ENCODE results near the gene DIDO1. TPM values are rescaled to one million over a fixed set of nuclear protein-coding genes. Genes with fewer than 3 reads are reported as not detected.
A peak's percentile ranks its signal among the peaks of the same experiment; 100 is the strongest.

The DIDO1 gene
- total and polyA plus RNA-seq, 2 of the 13 experiments (the other 11 are each of a cell fraction or from before 2014, with no cell fraction given): 75.0 to 75.1 TPM

DNA sequence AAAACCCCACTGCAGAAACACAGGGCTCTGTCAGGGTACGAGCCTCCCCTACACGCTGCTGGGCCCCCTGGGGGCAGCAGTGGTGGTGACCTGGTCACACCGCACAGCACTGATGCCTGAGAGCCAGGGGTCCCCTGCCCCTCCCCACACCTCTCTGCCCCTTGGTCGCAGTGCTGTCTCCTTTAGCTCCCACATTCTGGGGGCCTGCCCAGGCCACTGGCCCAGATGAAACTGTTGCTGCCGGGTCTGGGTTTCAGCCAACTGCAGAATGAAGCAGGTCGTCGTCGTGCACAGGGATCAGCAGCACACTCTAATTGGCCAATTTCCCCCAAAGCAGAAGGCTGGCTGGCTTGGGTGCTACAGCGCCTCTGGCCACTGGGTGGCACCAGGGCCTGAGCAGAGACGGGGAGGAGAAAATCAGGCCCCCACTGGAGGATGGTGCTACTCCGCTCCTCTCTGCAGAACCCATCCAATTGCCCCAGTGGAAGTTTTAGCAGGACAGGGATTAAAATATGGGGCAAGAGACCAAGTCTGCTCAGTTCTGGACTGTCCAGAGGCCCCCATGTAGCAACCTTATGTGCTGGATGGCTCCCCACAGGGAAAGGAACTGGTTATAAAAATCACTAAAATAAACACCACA lies 26.1 kb downstream of the DIDO1 start (continued):
- TF ChIP-seq, protein P1, sequence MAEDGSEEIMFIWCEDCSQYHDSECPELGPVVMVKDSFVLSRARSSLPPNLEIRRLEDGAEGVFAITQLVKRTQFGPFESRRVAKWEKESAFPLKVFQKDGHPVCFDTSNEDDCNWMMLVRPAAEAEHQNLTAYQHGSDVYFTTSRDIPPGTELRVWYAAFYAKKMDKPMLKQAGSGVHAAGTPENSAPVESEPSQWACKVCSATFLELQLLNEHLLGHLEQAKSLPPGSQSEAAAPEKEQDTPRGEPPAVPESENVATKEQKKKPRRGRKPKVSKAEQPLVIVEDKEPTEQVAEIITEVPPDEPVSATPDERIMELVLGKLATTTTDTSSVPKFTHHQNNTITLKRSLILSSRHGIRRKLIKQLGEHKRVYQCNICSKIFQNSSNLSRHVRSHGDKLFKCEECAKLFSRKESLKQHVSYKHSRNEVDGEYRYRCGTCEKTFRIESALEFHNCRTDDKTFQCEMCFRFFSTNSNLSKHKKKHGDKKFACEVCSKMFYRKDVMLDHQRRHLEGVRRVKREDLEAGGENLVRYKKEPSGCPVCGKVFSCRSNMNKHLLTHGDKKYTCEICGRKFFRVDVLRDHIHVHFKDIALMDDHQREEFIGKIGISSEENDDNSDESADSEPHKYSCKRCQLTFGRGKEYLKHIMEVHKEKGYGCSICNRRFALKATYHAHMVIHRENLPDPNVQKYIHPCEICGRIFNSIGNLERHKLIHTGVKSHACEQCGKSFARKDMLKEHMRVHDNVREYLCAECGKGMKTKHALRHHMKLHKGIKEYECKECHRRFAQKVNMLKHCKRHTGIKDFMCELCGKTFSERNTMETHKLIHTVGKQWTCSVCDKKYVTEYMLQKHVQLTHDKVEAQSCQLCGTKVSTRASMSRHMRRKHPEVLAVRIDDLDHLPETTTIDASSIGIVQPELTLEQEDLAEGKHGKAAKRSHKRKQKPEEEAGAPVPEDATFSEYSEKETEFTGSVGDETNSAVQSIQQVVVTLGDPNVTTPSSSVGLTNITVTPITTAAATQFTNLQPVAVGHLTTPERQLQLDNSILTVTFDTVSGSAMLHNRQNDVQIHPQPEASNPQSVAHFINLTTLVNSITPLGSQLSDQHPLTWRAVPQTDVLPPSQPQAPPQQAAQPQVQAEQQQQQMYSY (CRISPR knock-in tag; IDR thresholded peaks at IDR 0.05): peak; percentile 49; the same call in 1 of the 2 replicates
- TF ChIP-seq ZNF737 (CRISPR knock-in tag; IDR thresholded peaks at IDR 0.05; ENCODE audit: borderline replicate concordance) (no peak; the same call in 1 of the 2 replicates), ZNF562 (CRISPR knock-in tag; IDR thresholded peaks at IDR 0.05; ENCODE audit: borderline replicate concordance) (no peak), HNRNPL (IDR thresholded peaks at IDR 0.05; ENCODE audit: low read depth, low read length) (no peak), FIP1L1 (IDR thresholded peaks at IDR 0.05; ENCODE audit: borderline replicate concordance, insufficient read depth, low read depth, low read length) (peak; percentile 97; the same call in 1 of the 2 replicates), ZFAT (CRISPR knock-in tag; conservative IDR thresholded peaks at IDR 0.05) (no peak; the same call in 1 of the 2 replicates), KDM3A (CRISPR knock-in tag; IDR thresholded peaks at IDR 0.05; ENCODE audit: low read depth) (peak; percentile 85; the same call in 1 of the 2 replicates), RBM39 (IDR thresholded peaks at IDR 0.05; ENCODE audit: low read depth, low read length, poor library complexity, severe bottlenecking) (peak; percentile 99), TEAD3 (CRISPR knock-in tag; optimal IDR thresholded peaks at IDR 0.05; ENCODE audit: borderline replicate concordance) (peak; percentile 44), CHCHD3 (CRISPR knock-in tag; IDR thresholded peaks at IDR 0.05) (peak; percentile 61), CREB1 (IDR thresholded peaks at IDR 0.05) (no peak), CREB1 (CRISPR knock-in tag; IDR thresholded peaks at IDR 0.05) (no peak), ZSCAN9 (CRISPR knock-in tag; IDR thresholded peaks at IDR 0.05; ENCODE audit: borderline replicate concordance) (no peak; the same call in 1 of the 2 replicates)
- TF ChIP-seq, protein P2, sequence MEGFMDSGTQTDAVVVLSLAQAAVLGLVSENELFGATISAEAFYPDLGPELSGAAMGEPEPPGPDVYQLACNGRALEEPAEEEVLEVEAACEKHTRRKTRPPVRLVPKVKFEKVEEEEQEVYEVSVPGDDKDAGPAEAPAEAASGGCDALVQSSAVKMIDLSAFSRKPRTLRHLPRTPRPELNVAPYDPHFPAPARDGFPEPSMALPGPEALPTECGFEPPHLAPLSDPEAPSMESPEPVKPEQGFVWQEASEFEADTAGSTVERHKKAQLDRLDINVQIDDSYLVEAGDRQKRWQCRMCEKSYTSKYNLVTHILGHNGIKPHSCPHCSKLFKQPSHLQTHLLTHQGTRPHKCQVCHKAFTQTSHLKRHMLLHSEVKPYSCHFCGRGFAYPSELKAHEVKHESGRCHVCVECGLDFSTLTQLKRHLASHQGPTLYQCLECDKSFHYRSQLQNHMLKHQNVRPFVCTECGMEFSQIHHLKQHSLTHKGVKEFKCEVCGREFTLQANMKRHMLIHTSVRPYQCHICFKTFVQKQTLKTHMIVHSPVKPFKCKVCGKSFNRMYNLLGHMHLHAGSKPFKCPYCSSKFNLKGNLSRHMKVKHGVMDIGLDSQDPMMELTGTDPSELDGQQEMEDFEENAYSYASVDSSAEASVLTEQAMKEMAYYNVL (CRISPR knock-in tag; IDR thresholded peaks at IDR 0.05; ENCODE audit: borderline replicate concordance): peak; percentile 42; the same call in 1 of the 2 replicates
- TF ChIP-seq, protein P3, sequence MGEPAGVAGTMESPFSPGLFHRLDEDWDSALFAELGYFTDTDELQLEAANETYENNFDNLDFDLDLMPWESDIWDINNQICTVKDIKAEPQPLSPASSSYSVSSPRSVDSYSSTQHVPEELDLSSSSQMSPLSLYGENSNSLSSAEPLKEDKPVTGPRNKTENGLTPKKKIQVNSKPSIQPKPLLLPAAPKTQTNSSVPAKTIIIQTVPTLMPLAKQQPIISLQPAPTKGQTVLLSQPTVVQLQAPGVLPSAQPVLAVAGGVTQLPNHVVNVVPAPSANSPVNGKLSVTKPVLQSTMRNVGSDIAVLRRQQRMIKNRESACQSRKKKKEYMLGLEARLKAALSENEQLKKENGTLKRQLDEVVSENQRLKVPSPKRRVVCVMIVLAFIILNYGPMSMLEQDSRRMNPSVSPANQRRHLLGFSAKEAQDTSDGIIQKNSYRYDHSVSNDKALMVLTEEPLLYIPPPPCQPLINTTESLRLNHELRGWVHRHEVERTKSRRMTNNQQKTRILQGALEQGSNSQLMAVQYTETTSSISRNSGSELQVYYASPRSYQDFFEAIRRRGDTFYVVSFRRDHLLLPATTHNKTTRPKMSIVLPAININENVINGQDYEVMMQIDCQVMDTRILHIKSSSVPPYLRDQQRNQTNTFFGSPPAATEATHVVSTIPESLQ (CRISPR knock-in tag; conservative IDR thresholded peaks at IDR 0.05): peak; percentile 29; the same call in 1 of the 2 replicates
- TF ChIP-seq, protein P4, sequence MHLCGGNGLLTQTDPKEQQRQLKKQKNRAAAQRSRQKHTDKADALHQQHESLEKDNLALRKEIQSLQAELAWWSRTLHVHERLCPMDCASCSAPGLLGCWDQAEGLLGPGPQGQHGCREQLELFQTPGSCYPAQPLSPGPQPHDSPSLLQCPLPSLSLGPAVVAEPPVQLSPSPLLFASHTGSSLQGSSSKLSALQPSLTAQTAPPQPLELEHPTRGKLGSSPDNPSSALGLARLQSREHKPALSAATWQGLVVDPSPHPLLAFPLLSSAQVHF (CRISPR knock-in tag; IDR thresholded peaks at IDR 0.05): peak; percentile 85
- TF ChIP-seq, protein P5, sequence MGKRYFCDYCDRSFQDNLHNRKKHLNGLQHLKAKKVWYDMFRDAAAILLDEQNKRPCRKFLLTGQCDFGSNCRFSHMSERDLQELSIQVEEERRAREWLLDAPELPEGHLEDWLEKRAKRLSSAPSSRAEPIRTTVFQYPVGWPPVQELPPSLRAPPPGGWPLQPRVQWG (CRISPR knock-in tag; IDR thresholded peaks at IDR 0.05; ENCODE audit: borderline replicate concordance, low read depth): no peak
- TF ChIP-seq, protein P6, sequence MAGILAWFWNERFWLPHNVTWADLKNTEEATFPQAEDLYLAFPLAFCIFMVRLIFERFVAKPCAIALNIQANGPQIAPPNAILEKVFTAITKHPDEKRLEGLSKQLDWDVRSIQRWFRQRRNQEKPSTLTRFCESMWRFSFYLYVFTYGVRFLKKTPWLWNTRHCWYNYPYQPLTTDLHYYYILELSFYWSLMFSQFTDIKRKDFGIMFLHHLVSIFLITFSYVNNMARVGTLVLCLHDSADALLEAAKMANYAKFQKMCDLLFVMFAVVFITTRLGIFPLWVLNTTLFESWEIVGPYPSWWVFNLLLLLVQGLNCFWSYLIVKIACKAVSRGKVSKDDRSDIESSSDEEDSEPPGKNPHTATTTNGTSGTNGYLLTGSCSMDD (CRISPR knock-in tag; IDR thresholded peaks at IDR 0.05): 0 out of 2 replicates have a peak, but pooled peaks have one; percentile 84

Data from HepG2 (cell line).